Loucy (cell line): ENCODE measurements around the gene SEC31A.
"Not testable (repeated sequence)": the region's sequence is repeated elsewhere in the genome, so short reads cannot be mapped to it uniquely, and the experiment has no call there.

Source experiments
- H2AFZ ChIP-seq: fragments of 200-600 bp; sonication (generic); 2 replicates; pipeline ENCODE4 v1.6.0; 2016; ENCODE audit warnings: antibody characterized with exemption, mild to moderate bottlenecking, low read length, moderate library complexity
- H3F3A ChIP-seq: fragments of 200-600 bp; 2 replicates; pipeline ENCODE4 v1.6.0; 2016; ENCODE audit warnings: antibody characterized with exemption, low read depth, mild to moderate bottlenecking
- H3K27me3 ChIP-seq: fragments of 200-600 bp; sonication (generic); 2 replicates; pipeline ENCODE4 v1.6.1; 2014; ENCODE audit warnings: low read length, mild to moderate bottlenecking; ENCODE audit not compliant: insufficient read depth, poor library complexity, severe bottlenecking
- H3K36me3 ChIP-seq: fragments of 200-600 bp; sonication (generic); 2 replicates; pipeline ENCODE4 v1.6.1; 2016; ENCODE audit warnings: low read length; ENCODE audit not compliant: insufficient read depth
- H3K4me1 ChIP-seq: fragments of 200-600 bp; sonication (generic); 2 replicates; pipeline ENCODE4 v1.5.1; 2014; ENCODE audit warnings: low read length, mild to moderate bottlenecking; ENCODE audit not compliant: insufficient read depth, poor library complexity, severe bottlenecking
- H3K4me2 ChIP-seq: fragments of 200-600 bp; sonication (generic); 2 replicates; pipeline ENCODE4 v1.6.0; 2014; ENCODE audit warnings: antibody characterized with exemption, low read length, low read depth, mild to moderate bottlenecking; ENCODE audit not compliant: poor library complexity, severe bottlenecking
- H3K4me3 ChIP-seq: fragments of 200-600 bp; sonication (generic); 2 replicates; pipeline ENCODE4 v1.5.1; 2014; ENCODE audit warnings: low read length, mild to moderate bottlenecking, mixed read lengths; ENCODE audit not compliant: poor library complexity, severe bottlenecking
- H3K79me2 ChIP-seq: fragments of 200-600 bp; sonication (generic); 2 replicates; pipeline ENCODE4 v1.6.1; 2014; ENCODE audit warnings: low read length; ENCODE audit not compliant: insufficient read depth
- H3K9ac ChIP-seq: fragments of 200-600 bp; sonication (generic); 2 replicates; pipeline ENCODE4 v1.6.0; 2014; ENCODE audit warnings: mild to moderate bottlenecking, low read depth, low read length, moderate library complexity; ENCODE audit not compliant: poor library complexity, severe bottlenecking
- H3K9me2 ChIP-seq: fragments of 200-600 bp; sonication (generic); replicated peaks from 2 replicates; pipeline ENCODE4 v1.6.1; 2016; ENCODE audit warnings: low read depth, low read length, mixed read lengths
- H3K9me3 ChIP-seq: fragments of 200-600 bp; sonication (generic); 2 replicates; pipeline ENCODE4 v1.6.1; 2014; ENCODE audit warnings: mild to moderate bottlenecking, antibody characterized with exemption, low read length, low read depth; ENCODE audit not compliant: insufficient read depth
- H4K20me1 ChIP-seq: fragments of 200-600 bp; sonication (generic); 2 replicates; pipeline ENCODE4 v1.6.0; 2014; ENCODE audit warnings: antibody characterized with exemption, low read length, mild to moderate bottlenecking; ENCODE audit not compliant: insufficient read depth, poor library complexity, severe bottlenecking
- CTCF ChIP-seq: fragments of 200-600 bp; sonication (generic); conservative IDR thresholded peaks from 2 replicates; pipeline ENCODE4 v1.5.1; 2014; ENCODE audit warnings: mild to moderate bottlenecking, antibody characterized with exemption, low read length
- EZH2phosphoT487 ChIP-seq: fragments of 200-600 bp; IDR thresholded peaks from 2 replicates; pipeline ENCODE4 v1.6.1; 2018; ENCODE audit warnings: antibody characterized with exemption, mild to moderate bottlenecking, moderate library complexity, borderline replicate concordance

The SEC31A gene

GRCh38 chr4:82865592-82865991 lies 25.4 kb downstream of the SEC31A start:
- Histone ChIP-seq H3K4me3 (peak overlapping the region; percentile 1), H3K9ac (no peak overlapping the region), H3K27me3 (no peaks in the 10 kb centered on the region), H3K79me2 (no peaks in the 10 kb centered on the region), H3K9me2 (no peaks in the 10 kb centered on the region), H3F3A (no peaks in the 10 kb centered on the region; the same call in 1 of the 2 replicates), H3K4me2 (peak overlapping the region; percentile 42), H3K9me3 (no peaks in the 10 kb centered on the region), H3K4me1 (peaks cover 5% of the 10 kb centered on the region), H3K36me3 (peaks cover 59% of the 10 kb centered on the region), H4K20me1 (no peaks in the 10 kb centered on the region), H2AFZ (no peak overlapping the region)
- TF ChIP-seq CTCF (no peak), EZH2phosphoT487 (no peak)

- Histone ChIP-seq H3K4me1 (peaks cover 5% of the 10 kb centered on the region), H3K9me3 (no peaks in the 10 kb centered on the region), H3K27me3 (no peaks in the 10 kb centered on the region), H3F3A (no peaks in the 10 kb centered on the region; the same call in 1 of the 2 replicates), H3K9me2 (no peaks in the 10 kb centered on the region), H3K4me2 (no peak overlapping the region), H3K9ac (no peak overlapping the region), H4K20me1 (no peaks in the 10 kb centered on the region), H3K36me3 (peaks cover 48% of the 10 kb centered on the region), H3K4me3 (no peak overlapping the region), H2AFZ (no peak overlapping the region), H3K79me2 (no peaks in the 10 kb centered on the region)
- TF ChIP-seq CTCF: no peak
- TF ChIP-seq EZH2phosphoT487: no peak
These were observed 26.5 kb downstream of the SEC31A start for GRCh38 chr4:82864336-82864979.

GRCh38 chr4:82861529-82861928 lies 29.4 kb downstream of the SEC31A start:
- Histone ChIP-seq H4K20me1 (peaks cover 3% of the 10 kb centered on the region), H3F3A (no peaks in the 10 kb centered on the region; the same call in 1 of the 2 replicates), H3K4me1 (peaks cover 5% of the 10 kb centered on the region), H3K4me2 (no peak overlapping the region), H3K9me3 (no peaks in the 10 kb centered on the region), H3K9me2 (no peaks in the 10 kb centered on the region), H3K27me3 (no peaks in the 10 kb centered on the region), H2AFZ (no peak overlapping the region), H3K79me2 (no peaks in the 10 kb centered on the region), H3K9ac (no peak overlapping the region), H3K36me3 (peaks cover 48% of the 10 kb centered on the region), H3K4me3 (no peak overlapping the region)
- no peak for TF ChIP-seq CTCF
- TF ChIP-seq EZH2phosphoT487: no peak

- H3F3A ChIP-seq, H3K79me2 ChIP-seq: not testable (repeated sequence)
- peaks cover 51% of the 10 kb centered on the region for H3K36me3 ChIP-seq
These were observed 30.5 kb downstream of the SEC31A start for GRCh38 chr4:82860487-82860886.

More at GRCh38 chr4:82860487-82860886, 30.5 kb downstream of the SEC31A start:
- not testable (repeated sequence) for H3K4me2 ChIP-seq, H3K9ac ChIP-seq, H3K27me3 ChIP-seq, H3K4me3 ChIP-seq, H3K9me3 ChIP-seq, H4K20me1 ChIP-seq, H3K9me2 ChIP-seq, H3K4me1 ChIP-seq, H2AFZ ChIP-seq
